SK-N-SH treated with all-trans-retinoic acid at 6 μM for 48 hours (cell line): ENCODE results near the gene TMEM151A.

Source experiments
- ATAC-seq: fragments of 200-7000 bp; cut with Tn5 transposase; 3 replicates; pipeline ENCODE4 v1.9.1; 2020; ENCODE audit warnings: mild to moderate bottlenecking, moderate library complexity
- CSDC2 ChIP-seq: fragments of 250-450 bp; sonication (Bioruptor Pico); IDR thresholded peaks from 2 replicates; pipeline ENCODE4 v1.5.0; 2020; ENCODE audit warnings: mild to moderate bottlenecking, moderate library complexity
- CSRNP3 ChIP-seq: fragments of 250-450 bp; sonication (Bioruptor Pico); IDR thresholded peaks from 2 replicates; pipeline ENCODE4 v1.5.1; 2021; ENCODE audit warnings: mild to moderate bottlenecking, moderate library complexity
- PATZ1 ChIP-seq: fragments of 250-450 bp; sonication (Bioruptor Pico); IDR thresholded peaks from 2 replicates; pipeline ENCODE4 v1.8.0; 2020; ENCODE audit warnings: mild to moderate bottlenecking, moderate library complexity, borderline replicate concordance
- PPARA ChIP-seq: fragments of 250-450 bp; sonication (Bioruptor Pico); IDR thresholded peaks from 2 replicates; pipeline ENCODE4 v1.5.0; 2020; ENCODE audit warnings: mild to moderate bottlenecking, borderline replicate concordance
- RARB ChIP-seq: fragments of 250-450 bp; sonication (Bioruptor Pico); IDR thresholded peaks from 2 replicates; pipeline ENCODE4 v1.8.0; 2021; ENCODE audit warnings: mild to moderate bottlenecking, moderate library complexity
- SNAI2 ChIP-seq: fragments of 250-450 bp; sonication (Bioruptor Pico); IDR thresholded peaks from 2 replicates; pipeline ENCODE4 v1.5.0; 2020; ENCODE audit warnings: mild to moderate bottlenecking, moderate library complexity
- TSHZ2 ChIP-seq: fragments of 250-450 bp; sonication (Bioruptor Pico); IDR thresholded peaks from 2 replicates; pipeline ENCODE4 v1.5.0; 2020; ENCODE audit warnings: mild to moderate bottlenecking, moderate library complexity
- ZC3H10 ChIP-seq: fragments of 250-450 bp; sonication (Bioruptor Pico); IDR thresholded peaks from 2 replicates; pipeline ENCODE4 v1.5.1; 2021; ENCODE audit warnings: mild to moderate bottlenecking, moderate library complexity
- ZFP3 ChIP-seq: fragments of 250-450 bp; sonication (Bioruptor Pico); IDR thresholded peaks from 2 replicates; pipeline ENCODE4 v1.5.0; 2020; ENCODE audit warnings: mild to moderate bottlenecking, moderate library complexity
- ZFP30 ChIP-seq: fragments of 450-650 bp; formaldehyde crosslinking; IDR thresholded peaks from 2 replicates; pipeline ENCODE4 v1.5.0; 2022; ENCODE audit warnings: mild to moderate bottlenecking, moderate library complexity

TMEM151A gene

GRCh38 chr11:66288671-66289547 lies 2.8 kb upstream of the TMEM151A start, which contains the start of gene YIF1A:
Gene YIF1A, minus strand, starts transcription at chr11:66289143. Its CDS starts 158 bp downstream, at chr11:66288985.
- TF ChIP-seq ZC3H10 = peak; percentile 6; the same call in 1 of the 2 replicates
- no peak for TF ChIP-seq PPARA
- TF ChIP-seq SNAI2 (CRISPR knock-in tag) = no peak
- no peak for TF ChIP-seq CSDC2 (CRISPR knock-in tag)
- TF ChIP-seq ZFP3 (CRISPR knock-in tag) = no peak
- no peak for TF ChIP-seq TSHZ2
- TF ChIP-seq, all 23 proteins: peak for 1

GRCh38 chr11:66289548-66290329 lies 2.0 kb upstream of the TMEM151A start:
- ATAC-seq = peak; percentile 60
- TF ChIP-seq CSDC2 (CRISPR knock-in tag) = peak; percentile 88
- no peak for TF ChIP-seq CSRNP3 (CRISPR knock-in tag)
- 0 out of 2 replicates have a peak, but pooled peaks have one; percentile 36 for TF ChIP-seq TSHZ2
- TF ChIP-seq ZFP3 (CRISPR knock-in tag) = peak; percentile 39; the same call in 1 of the 2 replicates

More at GRCh38 chr11:66288671-66289547, 2.8 kb upstream of the TMEM151A start, which contains the start of gene YIF1A:
- ATAC-seq = peak; percentile 94

- no peak for ATAC-seq
Observed at GRCh38 chr11:66290330-66290621, 1.4 kb upstream of the TMEM151A start.

More at GRCh38 chr11:66290330-66290621, 1.4 kb upstream of the TMEM151A start:
- TF ChIP-seq PATZ1 (CRISPR knock-in tag) (no peak), RARB (CRISPR knock-in tag) (no peak), TSHZ2 (no peak), ZFP30 (CRISPR knock-in tag) (no peak), ZFP3 (CRISPR knock-in tag) (no peak)
